ENCODE measurements around the gene DHRS7B. TPM values are rescaled to one million over a fixed set of nuclear protein-coding genes. Genes with fewer than 3 reads are reported as not detected.

The DHRS7B gene, protein sequence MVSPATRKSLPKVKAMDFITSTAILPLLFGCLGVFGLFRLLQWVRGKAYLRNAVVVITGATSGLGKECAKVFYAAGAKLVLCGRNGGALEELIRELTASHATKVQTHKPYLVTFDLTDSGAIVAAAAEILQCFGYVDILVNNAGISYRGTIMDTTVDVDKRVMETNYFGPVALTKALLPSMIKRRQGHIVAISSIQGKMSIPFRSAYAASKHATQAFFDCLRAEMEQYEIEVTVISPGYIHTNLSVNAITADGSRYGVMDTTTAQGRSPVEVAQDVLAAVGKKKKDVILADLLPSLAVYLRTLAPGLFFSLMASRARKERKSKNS
- 45.6 and 80.2 TPM in 2 replicates for polyA plus RNA-seq

DNA sequence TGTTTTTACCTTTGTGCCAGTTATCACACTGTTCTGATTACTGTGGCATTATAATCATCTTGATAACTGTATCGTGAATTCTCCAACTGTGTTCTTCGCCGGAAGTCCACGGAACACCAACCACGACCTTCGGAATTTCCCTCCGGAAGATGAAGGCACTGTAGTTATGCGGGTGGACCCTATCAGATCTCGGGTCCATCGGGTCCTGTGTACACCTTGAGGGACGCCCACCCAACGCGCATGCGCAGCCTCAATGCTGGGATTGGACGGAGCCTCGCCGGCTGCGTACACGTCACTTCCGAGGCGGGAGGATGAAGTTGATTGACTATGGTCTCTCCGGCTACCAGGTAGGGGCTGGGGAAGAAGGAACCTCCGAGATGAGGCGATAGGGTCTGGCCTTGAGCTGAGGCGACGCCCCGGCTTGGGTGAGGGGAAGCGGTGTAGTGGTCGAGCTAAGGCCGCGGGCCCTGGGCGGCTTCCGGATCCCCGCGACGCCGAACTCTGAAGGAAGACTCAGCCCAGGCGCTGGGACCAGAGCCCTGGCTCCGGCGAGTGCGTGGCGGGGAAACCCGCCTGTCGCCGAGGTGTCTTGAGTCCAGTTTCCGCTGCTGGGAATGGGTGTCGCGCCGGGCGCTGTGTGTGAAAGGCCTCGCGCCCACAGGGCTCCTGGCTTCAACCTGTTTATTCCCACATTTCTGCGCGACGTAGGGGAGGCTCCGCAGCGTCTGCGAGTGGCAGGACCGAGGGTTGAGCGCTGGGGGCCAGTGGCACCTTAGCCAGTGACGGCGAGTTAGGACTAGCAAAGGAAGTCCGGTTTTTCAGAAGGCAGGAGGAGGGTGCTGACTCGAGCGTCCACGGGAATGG is at the start of gene DHRS7B:
TSS of gene DHRS7B (plus strand) at position 320 of the 864 bp plus-strand sequence. CDS start at position 328, 8 bp downstream.

GRCh38 chr17:21214015-21214776 is 87.4 kb downstream of the DHRS7B start, which contains the start of gene TMEM11:
Gene TMEM11, minus strand, starts transcription at chr17:21214161. Its CDS starts 9 bp downstream, at chr17:21214152.

Other genes with a start within 250 kb of the DHRS7B start
- 22.9 and 23.2 TPM in 2 replicates for gene USP22, start 84.0 kb upstream of the DHRS7B start, polyA plus RNA-seq
- gene TMEM11, start 87.2 kb downstream of the DHRS7B start, polyA plus RNA-seq: 34.2 and 35.8 TPM in 2 replicates
- 0.12 TPM in 1 of 2 replicates, not detected in the other for gene NATD1, start 126.4 kb downstream of the DHRS7B start, polyA plus RNA-seq
- gene MAP2K3, start 157.7 kb downstream of the DHRS7B start, polyA plus RNA-seq: 0.15 and 2.8 TPM in 2 replicates
- gene KCNJ12, start 249.4 kb downstream of the DHRS7B start, polyA plus RNA-seq: 0.20 and 0.31 TPM in 2 replicates